DND-41 (cell line): Measurements from ENCODE around the gene ESR2.

Experiments used
- ATAC-seq: fragments of 200-7000 bp; cut with Tn5 transposase; 3 replicates; pipeline ENCODE4 v1.9.1; 2021; ENCODE audit warnings: low read depth; ENCODE audit not compliant: insufficient read depth
- DNase-seq: peaks from one replicate; pipeline ENCODE4 v3.0.0-alpha.2; 2020
- H2AFZ ChIP-seq: 2 replicates; pipeline ENCODE4 v1.6.0; 2012; ENCODE audit warnings: low read depth, low read length
- H3K27ac ChIP-seq: 2 replicates; pipeline ENCODE4 v1.5.1; 2012; ENCODE audit warnings: low read length, inconsistent platforms
- H3K27me3 ChIP-seq: fragments of 200-600 bp; sonication (generic); 2 replicates; pipeline ENCODE4 v1.6.0; 2012; ENCODE audit warnings: low read length, mild to moderate bottlenecking, inconsistent platforms; ENCODE audit not compliant: insufficient read depth, poor library complexity
- H3K36me3 ChIP-seq: 2 replicates; pipeline ENCODE4 v1.5.1; 2012; ENCODE audit warnings: low read length, inconsistent platforms; ENCODE audit not compliant: insufficient read depth
- H3K4me1 ChIP-seq: 2 replicates; pipeline ENCODE4 v1.5.1; 2012; ENCODE audit warnings: mild to moderate bottlenecking, low read length; ENCODE audit not compliant: insufficient read depth
- H3K4me2 ChIP-seq: 2 replicates; pipeline ENCODE4 v1.6.0; 2012; ENCODE audit warnings: mild to moderate bottlenecking, moderate library complexity, low read length, inconsistent platforms; ENCODE audit not compliant: insufficient read depth
- H3K4me3 ChIP-seq, 2 experiments: fragments of 200-600 bp in 1 of 2; shearing (Covaris generic) in 1 of 2; 2 replicates each; pipeline ENCODE4 v1.5.1; 2012 to 2016; ENCODE audit warnings: inconsistent platforms in 2 of 2, low read length in 2 of 2, mild to moderate bottlenecking in 2 of 2, low read depth in 1 of 2, moderate library complexity in 1 of 2
- H3K79me2 ChIP-seq: 2 replicates; pipeline ENCODE4 v1.6.0; 2012; ENCODE audit warnings: low read length, inconsistent platforms; ENCODE audit not compliant: insufficient read depth
- H3K9ac ChIP-seq: 2 replicates; pipeline ENCODE4 v1.6.0; 2012; ENCODE audit warnings: low read depth, mild to moderate bottlenecking, inconsistent platforms, low read length, moderate library complexity
- H3K9me3 ChIP-seq: 2 replicates; pipeline ENCODE4 v1.5.1; 2012; ENCODE audit warnings: low read length, moderate library complexity, mild to moderate bottlenecking, inconsistent platforms; ENCODE audit not compliant: insufficient read depth, severe bottlenecking
- H4K20me1 ChIP-seq: 2 replicates; pipeline ENCODE4 v1.6.0; 2012; ENCODE audit warnings: low read length; ENCODE audit not compliant: insufficient read depth
- EZH2 ChIP-seq: IDR thresholded peaks from 3 replicates; pipeline ENCODE4 v1.6.1; 2012; ENCODE audit warnings: borderline replicate concordance, low read depth, mild to moderate bottlenecking, moderate library complexity, low read length, inconsistent platforms; ENCODE audit not compliant: severe bottlenecking
- TF ChIP-seq, protein P1 (sequence below): IDR thresholded peaks from 2 replicates; pipeline ENCODE4 v1.5.1; 2012; ENCODE audit warnings: borderline replicate concordance, low read length, moderate library complexity, mild to moderate bottlenecking; ENCODE audit not compliant: poor library complexity, severe bottlenecking; ENCODE audit errors: extremely low read depth

ESR2 gene

DNA sequence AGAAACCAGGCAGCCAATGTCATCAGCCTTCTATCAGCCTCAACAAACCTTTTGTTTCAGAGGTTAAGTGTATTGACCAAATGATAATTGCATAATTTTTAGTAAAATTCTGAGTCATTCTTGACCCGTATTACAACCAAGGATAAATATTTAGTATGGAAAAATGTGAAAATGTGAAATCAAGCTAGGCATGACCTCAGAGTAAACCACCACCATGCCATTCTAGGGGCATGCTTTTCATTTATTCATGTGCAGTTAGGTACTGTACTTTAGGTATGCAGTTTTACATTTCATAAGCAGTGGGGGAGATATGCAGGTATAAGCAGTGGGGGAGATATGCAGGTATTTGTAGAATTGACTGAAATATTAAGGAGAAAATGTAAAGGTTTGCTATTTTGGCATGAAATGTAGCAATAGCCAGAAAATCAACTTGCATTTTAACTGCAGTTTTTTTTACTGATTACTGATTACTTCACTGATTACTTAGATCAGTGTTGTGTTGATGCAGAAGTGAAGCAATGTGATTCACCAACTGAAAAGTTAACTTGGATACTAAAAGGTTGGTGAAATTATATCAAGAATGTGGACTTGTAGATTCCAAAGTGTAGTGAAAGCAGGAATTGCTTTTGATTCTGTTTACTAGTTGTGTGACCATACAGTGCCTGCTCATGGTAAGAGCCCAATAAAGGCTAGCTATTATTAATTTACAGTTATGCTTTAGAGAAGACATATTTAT is 184.2 kb downstream of the ESR2 start:
- H3K27ac ChIP-seq, result no peak overlapping the region
- H3K9ac ChIP-seq, result no peak overlapping the region
- no peaks in the 10 kb centered on the region for H3K4me1 ChIP-seq

DNA sequence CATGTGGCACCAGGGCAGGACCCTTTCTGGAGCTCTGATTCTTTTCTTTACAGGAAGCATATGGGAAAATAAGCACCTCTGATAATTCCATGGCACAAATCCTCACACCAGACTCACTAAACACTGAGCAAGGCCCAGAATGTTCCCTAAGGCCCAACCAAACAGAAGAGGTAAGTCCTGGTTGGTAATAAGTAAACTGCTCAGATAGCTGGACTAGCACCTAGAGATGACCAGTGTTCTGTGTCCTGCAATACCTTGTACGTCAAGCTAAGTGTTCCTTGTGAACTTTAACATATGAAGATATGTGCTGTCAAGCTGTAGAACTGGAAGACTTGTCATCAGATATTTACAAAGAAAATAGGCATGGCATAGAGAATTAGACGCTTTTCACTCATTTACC is 186.7 kb downstream of the ESR2 start:
- Histone ChIP-seq H3K9me3 (no peaks in the 10 kb centered on the region), H3K4me3 (no peak overlapping the region), H4K20me1 (no peaks in the 10 kb centered on the region), H2AFZ (no peak overlapping the region), H3K9ac (no peak overlapping the region), H3K4me1 (no peaks in the 10 kb centered on the region), H3K79me2 (no peaks in the 10 kb centered on the region), H3K27ac (no peak overlapping the region), H3K27me3 (no peaks in the 10 kb centered on the region), H3K36me3 (peaks cover 78% of the 10 kb centered on the region), H3K4me2 (no peak overlapping the region)
- ATAC-seq, result no peak
- no peak for DNase-seq
- TF ChIP-seq EZH2, result no peak
- TF ChIP-seq, protein P1, sequence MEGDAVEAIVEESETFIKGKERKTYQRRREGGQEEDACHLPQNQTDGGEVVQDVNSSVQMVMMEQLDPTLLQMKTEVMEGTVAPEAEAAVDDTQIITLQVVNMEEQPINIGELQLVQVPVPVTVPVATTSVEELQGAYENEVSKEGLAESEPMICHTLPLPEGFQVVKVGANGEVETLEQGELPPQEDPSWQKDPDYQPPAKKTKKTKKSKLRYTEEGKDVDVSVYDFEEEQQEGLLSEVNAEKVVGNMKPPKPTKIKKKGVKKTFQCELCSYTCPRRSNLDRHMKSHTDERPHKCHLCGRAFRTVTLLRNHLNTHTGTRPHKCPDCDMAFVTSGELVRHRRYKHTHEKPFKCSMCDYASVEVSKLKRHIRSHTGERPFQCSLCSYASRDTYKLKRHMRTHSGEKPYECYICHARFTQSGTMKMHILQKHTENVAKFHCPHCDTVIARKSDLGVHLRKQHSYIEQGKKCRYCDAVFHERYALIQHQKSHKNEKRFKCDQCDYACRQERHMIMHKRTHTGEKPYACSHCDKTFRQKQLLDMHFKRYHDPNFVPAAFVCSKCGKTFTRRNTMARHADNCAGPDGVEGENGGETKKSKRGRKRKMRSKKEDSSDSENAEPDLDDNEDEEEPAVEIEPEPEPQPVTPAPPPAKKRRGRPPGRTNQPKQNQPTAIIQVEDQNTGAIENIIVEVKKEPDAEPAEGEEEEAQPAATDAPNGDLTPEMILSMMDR, result no peak

More for the DNA sequence above, 184.2 kb downstream of the ESR2 start:
- Histone ChIP-seq H3K79me2 (no peaks in the 10 kb centered on the region), H3K9me3 (no peaks in the 10 kb centered on the region), H3K4me3 (no peak overlapping the region), H4K20me1 (no peaks in the 10 kb centered on the region), H3K36me3 (peaks cover 81% of the 10 kb centered on the region), H2AFZ (no peak overlapping the region), H3K27me3 (no peaks in the 10 kb centered on the region), H3K4me2 (no peak overlapping the region)
- DNase-seq, result no peak
- no peak for ATAC-seq
- no peak for TF ChIP-seq EZH2
- TF ChIP-seq, protein P1, result no peak

DNA sequence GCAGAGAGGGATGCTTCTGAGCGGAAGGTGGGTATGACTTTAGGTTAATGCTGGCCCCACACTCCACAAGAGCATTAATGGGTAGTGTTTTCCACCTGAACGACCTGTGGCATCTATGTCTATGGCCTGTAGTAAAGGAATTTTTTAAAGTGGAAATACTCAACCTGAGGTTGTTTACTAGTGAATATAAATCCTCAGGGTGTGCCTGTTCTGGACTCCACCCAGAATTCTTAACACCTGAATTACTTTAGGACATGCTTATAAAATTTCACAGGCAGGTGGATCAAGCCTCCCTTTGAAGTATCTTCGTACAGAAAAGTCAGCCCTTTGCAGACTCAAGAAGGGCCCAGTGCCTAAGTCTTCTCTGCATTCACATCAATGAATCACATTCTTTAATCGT is 196.1 kb downstream of the ESR2 start:
- DNase-seq (no peak), ATAC-seq (no peak)
- peaks cover 69% of the 10 kb centered on the region for H3K36me3 ChIP-seq
- H3K9ac ChIP-seq, result no peak overlapping the region
- no peak overlapping the region for H2AFZ ChIP-seq
- no peaks in the 10 kb centered on the region for H3K9me3 ChIP-seq
- no peaks in the 10 kb centered on the region for H4K20me1 ChIP-seq
- H3K27ac ChIP-seq, result no peak overlapping the region
- TF ChIP-seq, protein P1, result no peak
- TF ChIP-seq EZH2, result no peak
- no peak overlapping the region for H3K4me2 ChIP-seq
- no peaks in the 10 kb centered on the region for H3K79me2 ChIP-seq
- no peaks in the 10 kb centered on the region for H3K27me3 ChIP-seq
- no peaks in the 10 kb centered on the region for H3K4me1 ChIP-seq
- H3K4me3 ChIP-seq, result no peak overlapping the region
